RWPE2 (cell line): ENCODE data around the gene C6orf141.

Experiments used
- ATAC-seq: fragments of 200-7000 bp; cut with Tn5 transposase; 3 replicates; pipeline ENCODE4 v1.9.1; 2021; ENCODE audit warnings: low read depth
- DNase-seq: peaks from one replicate; pipeline ENCODE4 v3.0.0-alpha.2; 2020; ENCODE audit warnings: low spot score
- H3K27ac ChIP-seq: fragments of 450-650 bp; 2 replicates; pipeline ENCODE4 v1.5.1; 2017; ENCODE audit warnings: mild to moderate bottlenecking; ENCODE audit not compliant: poor library complexity, severe bottlenecking
- H3K27me3 ChIP-seq: fragments of 250-450 bp; sonication (Bioruptor Pico); 2 replicates; pipeline ENCODE4 v1.5.1; 2021; ENCODE audit warnings: mild to moderate bottlenecking, moderate library complexity; ENCODE audit not compliant: insufficient read depth, poor library complexity, severe bottlenecking
- H3K36me3 ChIP-seq: fragments of 250-450 bp; sonication (Bioruptor Pico); 2 replicates; pipeline ENCODE4 v1.5.1; 2020; ENCODE audit warnings: low read depth, mild to moderate bottlenecking, moderate library complexity
- H3K4me1 ChIP-seq: fragments of 250-450 bp; sonication (Bioruptor Pico); 2 replicates; pipeline ENCODE4 v1.5.1; 2021; ENCODE audit warnings: mild to moderate bottlenecking, moderate library complexity; ENCODE audit not compliant: insufficient read depth, poor library complexity, severe bottlenecking
- H3K4me3 ChIP-seq: fragments of 250-450 bp; sonication (Bioruptor Pico); 2 replicates; pipeline ENCODE4 v1.5.1; 2021; ENCODE audit warnings: mild to moderate bottlenecking, moderate library complexity; ENCODE audit not compliant: severe bottlenecking
- H3K9me3 ChIP-seq: fragments of 250-450 bp; sonication (Bioruptor Pico); 2 replicates; pipeline ENCODE4 v1.5.1; 2021; ENCODE audit warnings: mild to moderate bottlenecking, moderate library complexity; ENCODE audit not compliant: severe bottlenecking
- CTCF ChIP-seq: fragments of 450-650 bp; IDR thresholded peaks from one replicate; pipeline ENCODE4 v1.5.1; 2017; ENCODE audit warnings: mild to moderate bottlenecking, moderate library complexity; ENCODE audit not compliant: poor library complexity, severe bottlenecking

The C6orf141 gene

DNA sequence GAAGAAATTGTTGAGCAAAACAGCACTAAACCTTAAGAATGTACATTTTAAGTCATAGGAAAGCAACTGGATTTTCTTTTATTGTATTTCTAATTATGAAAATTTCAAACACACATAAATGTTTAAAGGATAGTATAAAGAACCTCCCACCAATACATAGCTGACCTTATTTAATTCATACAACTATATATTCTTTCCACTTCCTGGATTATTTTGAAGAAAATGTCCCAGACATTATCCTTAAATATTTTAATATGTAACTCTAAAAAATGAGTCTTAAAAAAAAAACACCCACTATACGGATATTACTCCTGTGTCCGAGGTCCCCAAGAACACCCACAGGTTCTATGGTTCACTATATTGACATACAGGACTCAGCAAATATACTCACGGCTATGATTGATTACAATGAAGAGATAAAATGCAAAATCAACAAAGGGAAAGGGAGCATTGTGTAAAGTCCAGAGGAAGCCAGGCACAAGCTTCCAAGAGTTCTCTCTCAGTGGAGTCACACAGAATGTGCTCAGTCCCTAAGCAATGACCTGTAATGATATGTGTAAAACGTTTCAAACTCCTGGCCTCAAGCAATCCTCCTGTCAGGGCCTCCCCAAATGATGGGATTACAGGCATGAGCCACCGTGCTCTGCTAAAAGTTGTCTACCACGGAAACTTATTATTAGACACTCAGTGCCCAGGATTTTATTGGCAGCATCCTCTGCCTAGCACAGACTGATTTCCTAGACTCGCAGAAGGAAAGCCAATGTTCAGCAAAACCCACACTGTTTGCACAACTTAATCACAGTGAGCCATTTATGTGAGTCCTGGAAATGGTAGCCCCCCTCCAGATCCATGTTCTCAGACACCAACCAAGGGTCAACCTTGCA lies 27.5 kb upstream of the C6orf141 start:
- no peak for DNase-seq
- no peak for ATAC-seq
- TF ChIP-seq CTCF, result no peak

DNA sequence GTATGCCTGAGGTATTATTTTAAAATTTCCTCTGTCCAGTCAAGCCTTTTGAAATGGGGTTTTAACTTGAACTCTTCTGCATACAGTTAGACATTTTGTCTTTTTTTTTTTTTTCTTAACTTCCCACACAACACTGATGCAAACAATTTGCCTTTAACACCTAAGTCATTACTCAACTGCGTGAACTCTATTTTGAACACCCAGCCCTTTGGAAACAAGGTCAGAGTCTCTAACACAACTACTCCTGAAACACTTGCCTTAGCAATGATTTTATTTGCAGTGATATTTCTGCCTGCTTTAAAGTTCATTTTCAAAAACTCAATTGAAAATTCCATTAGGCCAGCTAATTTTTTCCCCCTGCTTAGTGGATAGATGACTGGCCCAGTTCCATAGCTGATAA lies 26.6 kb upstream of the C6orf141 start:
- H3K27me3 ChIP-seq, result no peaks in the 10 kb centered on the region
- no peak for TF ChIP-seq CTCF
- no peak for DNase-seq
- H3K27ac ChIP-seq, result no peak overlapping the region
- H3K36me3 ChIP-seq, result no peaks in the 10 kb centered on the region
- ATAC-seq, result no peak
- H3K4me3 ChIP-seq, result no peak overlapping the region
- H3K9me3 ChIP-seq, result no peaks in the 10 kb centered on the region
- no peaks in the 10 kb centered on the region for H3K4me1 ChIP-seq

More for the DNA sequence above, 27.5 kb upstream of the C6orf141 start:
- no peaks in the 10 kb centered on the region for H3K27me3 ChIP-seq
- no peak overlapping the region for H3K27ac ChIP-seq
- no peaks in the 10 kb centered on the region for H3K4me1 ChIP-seq
- H3K36me3 ChIP-seq, result no peaks in the 10 kb centered on the region
- no peak overlapping the region for H3K4me3 ChIP-seq
- no peaks in the 10 kb centered on the region for H3K9me3 ChIP-seq

DNA sequence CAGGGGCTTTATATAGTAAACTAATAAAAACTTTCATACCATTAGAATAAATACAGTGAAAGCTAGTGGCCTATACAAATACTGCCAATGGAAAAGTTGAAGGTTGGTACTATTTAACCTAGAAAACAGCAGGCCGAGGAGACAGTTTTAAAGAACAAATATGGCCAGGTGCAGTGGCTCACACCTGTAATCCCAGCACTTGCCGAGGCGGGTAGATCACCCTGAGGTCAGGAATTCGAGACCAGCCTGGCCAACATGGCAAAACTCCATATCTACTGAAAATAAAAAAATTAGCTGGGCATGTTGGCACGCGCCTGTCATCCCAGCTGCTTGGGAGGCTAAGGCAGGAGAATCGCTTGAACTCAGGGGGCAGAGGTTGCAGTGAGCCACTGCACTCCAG lies 25.9 kb upstream of the C6orf141 start:
- H3K4me3 ChIP-seq, result no peak overlapping the region
- H3K27ac ChIP-seq, result no peak overlapping the region
- ATAC-seq, result no peak
- H3K9me3 ChIP-seq, result no peaks in the 10 kb centered on the region
- TF ChIP-seq CTCF, result no peak
- no peak for DNase-seq
- no peaks in the 10 kb centered on the region for H3K27me3 ChIP-seq
- H3K36me3 ChIP-seq, result no peaks in the 10 kb centered on the region
- H3K4me1 ChIP-seq, result no peaks in the 10 kb centered on the region

DNA sequence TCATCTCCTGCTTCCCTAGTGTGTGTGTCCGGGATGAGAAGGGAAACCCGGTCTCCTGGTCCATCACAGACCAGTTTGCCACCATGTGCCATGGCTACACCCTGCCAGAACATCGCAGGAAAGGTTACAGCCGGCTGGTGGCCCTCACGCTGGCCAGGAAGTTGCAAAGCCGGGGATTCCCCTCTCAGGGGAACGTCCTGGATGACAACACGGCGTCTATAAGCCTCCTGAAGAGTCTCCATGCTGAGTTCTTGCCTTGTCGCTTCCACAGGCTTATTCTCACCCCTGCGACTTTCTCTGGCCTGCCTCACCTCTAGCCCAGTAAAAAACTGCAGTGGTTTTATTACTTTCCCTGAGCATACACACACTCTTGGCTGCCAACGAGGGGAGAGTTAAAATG lies 23.9 kb upstream of the C6orf141 start:
- H3K4me1 ChIP-seq, result no peaks in the 10 kb centered on the region

More for the DNA sequence above, 23.9 kb upstream of the C6orf141 start:
- DNase-seq (no peak), ATAC-seq (no peak)
- TF ChIP-seq CTCF, result no peak
- Histone ChIP-seq H3K27me3 (no peaks in the 10 kb centered on the region), H3K27ac (no peak overlapping the region), H3K9me3 (no peaks in the 10 kb centered on the region), H3K4me3 (no peak overlapping the region), H3K36me3 (no peaks in the 10 kb centered on the region)
